ENCODE measurements around the gene DPP10.

Gene DPP10

GRCh38 chr2:114598329-114598728, 155.9 kb downstream of the DPP10 start:
- DNase-seq (ENCODE audit: low spot score): no peak
- CTCF ChIA-PET: interaction anchor here (0.6 kb wide), 1 partner anchor 35 kb away, joined by 3 read pairs; no protein-coding TSS in a partner anchor
- H3K27ac ChIP-seq: no peak overlapping the region
- POLR2A ChIA-PET (ENCODE audit: low non-redundant PET): no interaction called here
- no peak for TF ChIP-seq CTCF (conservative IDR thresholded peaks at IDR 0.05; ENCODE audit: low read depth)

GRCh38 chr2:114609203-114609602, 166.8 kb downstream of the DPP10 start:
- no peak for TF ChIP-seq CTCF (conservative IDR thresholded peaks at IDR 0.05; ENCODE audit: low read depth)

GRCh38 chr2:114609801-114610200, 167.4 kb downstream of the DPP10 start:
- CTCF ChIA-PET: interaction anchor here (0.6 kb wide), 1 partner anchor 16 kb away, joined by 3 read pairs; no protein-coding TSS in a partner anchor
- DNase-seq (ENCODE audit: low spot score): no peak
- no peak overlapping the region for H3K27ac ChIP-seq
- no peak for TF ChIP-seq CTCF (conservative IDR thresholded peaks at IDR 0.05; ENCODE audit: low read depth)
- POLR2A ChIA-PET (ENCODE audit: low non-redundant PET): no interaction called here

More at GRCh38 chr2:114609203-114609602, 166.8 kb downstream of the DPP10 start:
- ChIA-PET CTCF (interaction anchor here (0.6 kb wide), 1 partner anchor 917 kb away, joined by 3 read pairs; no protein-coding TSS in a partner anchor), POLR2A (ENCODE audit: low non-redundant PET) (no interaction called here)
- H3K27ac ChIP-seq: no peak overlapping the region
- no peak for DNase-seq (ENCODE audit: low spot score)

GRCh38 chr2:114610677-114611076, 168.2 kb downstream of the DPP10 start:
- peak; percentile 13 for DNase-seq (ENCODE audit: low spot score)
- no peak for TF ChIP-seq CTCF (conservative IDR thresholded peaks at IDR 0.05; ENCODE audit: low read depth)
- POLR2A ChIA-PET (ENCODE audit: low non-redundant PET): no interaction called here
- CTCF ChIA-PET: no interaction called here
- no peak overlapping the region for H3K27ac ChIP-seq

- TF ChIP-seq CTCF (conservative IDR thresholded peaks at IDR 0.05; ENCODE audit: low read depth): no peak
- ChIA-PET POLR2A (ENCODE audit: low non-redundant PET) (no interaction called here), CTCF (no interaction called here)
- no peak overlapping the region for H3K27ac ChIP-seq
- no peak for DNase-seq (ENCODE audit: low spot score)
Measured at GRCh38 chr2:114614592-114614991, 172.2 kb downstream of the DPP10 start.

- POLR2A ChIA-PET (ENCODE audit: low non-redundant PET): no interaction called here
- CTCF ChIA-PET: interaction anchor here (0.5 kb wide), 1 partner anchor 82 kb away, joined by 3 read pairs; no protein-coding TSS in a partner anchor
- no peak for TF ChIP-seq CTCF (conservative IDR thresholded peaks at IDR 0.05; ENCODE audit: low read depth)
Measured at GRCh38 chr2:114628481-114628880, 186.0 kb downstream of the DPP10 start.

More at GRCh38 chr2:114628481-114628880, 186.0 kb downstream of the DPP10 start:
- H3K27ac ChIP-seq: no peak overlapping the region
- no peak for DNase-seq (ENCODE audit: low spot score)
